ENCODE measurements around the gene IFNA14.
A peak's percentile ranks its signal among the peaks of the same experiment; 100 is the strongest.
"Not testable (repeated sequence)": the region's sequence is repeated elsewhere in the genome, so short reads cannot be mapped to it uniquely, and the experiment has no call there.

IFNA14 gene

GRCh38 chr9:21239911-21240310 is at the start of gene IFNA14:
IFNA14 (minus strand) TSS chr9:21240005; CDS start chr9:21239935, 70 bp downstream.
- DNase-seq, result peak; percentile 51 to 72

GRCh38 chr9:21287280-21287679 is 47.5 kb upstream of the IFNA14 start:
- DNase-seq, result no peak

- peak; percentile 78 to 80 for DNase-seq
Measured at GRCh38 chr9:21286659-21287058, 46.9 kb upstream of the IFNA14 start.

GRCh38 chr9:21286099-21286498 is 46.3 kb upstream of the IFNA14 start:
- no peak for DNase-seq

- DNase-seq, result peak; percentile 21 to 70
Measured at GRCh38 chr9:21281275-21281674, 41.5 kb upstream of the IFNA14 start.

- DNase-seq, result no peak
Measured at GRCh38 chr9:21268347-21268657, 28.5 kb upstream of the IFNA14 start.

- peak in 1 of 2 donors; percentile 5 for DNase-seq
Measured at GRCh38 chr9:21267485-21268346, 27.9 kb upstream of the IFNA14 start.

GRCh38 chr9:21266733-21267484 is 27.1 kb upstream of the IFNA14 start:
- DNase-seq, result no peak

GRCh38 chr9:21265421-21266189 is 25.8 kb upstream of the IFNA14 start:
- DNase-seq, result no peak

- DNase-seq, result no peak
Measured at GRCh38 chr9:21255538-21256212, 15.9 kb upstream of the IFNA14 start.

GRCh38 chr9:21252721-21253547 is 13.1 kb upstream of the IFNA14 start:
- DNase-seq, result peak; percentile 74 to 75

- no peak for DNase-seq
Measured at GRCh38 chr9:21251638-21252037, 11.8 kb upstream of the IFNA14 start.

- DNase-seq, result no peak
Measured at GRCh38 chr9:21251190-21251589, 11.4 kb upstream of the IFNA14 start.

- DNase-seq, result peak; percentile 68 to 73
Measured at GRCh38 chr9:21244836-21245235, 5.0 kb upstream of the IFNA14 start.

GRCh38 chr9:21236360-21236714 is 3.5 kb downstream of the IFNA14 start:
- not testable (repeated sequence) for DNase-seq

- DNase-seq, result peak; percentile 58 to 79
Measured at GRCh38 chr9:21235468-21236359, 4.1 kb downstream of the IFNA14 start.

- no peak for DNase-seq
Measured at GRCh38 chr9:21234153-21234687, 5.6 kb downstream of the IFNA14 start.

- no peak for DNase-seq
Measured at GRCh38 chr9:21233258-21233657, 6.5 kb downstream of the IFNA14 start.

GRCh38 chr9:21228122-21228521 is 11.7 kb downstream of the IFNA14 start, which contains the start of gene IFNA17:
IFNA17 (minus strand) TSS chr9:21228222; CDS start chr9:21228173, 49 bp downstream.
- no peak for DNase-seq

GRCh38 chr9:21217211-21217610 is 22.6 kb downstream of the IFNA14 start, which contains the start of gene IFNA16:
IFNA16 (minus strand) TSS chr9:21217311; CDS start chr9:21217305, 6 bp downstream.
- not testable (repeated sequence) for DNase-seq

Measured in inflammatory macrophage treated with lipopolysaccharide for 1 hour (primary cell).